ENCODE results near the gene ALKBH6.

ALKBH6 gene

DNA sequence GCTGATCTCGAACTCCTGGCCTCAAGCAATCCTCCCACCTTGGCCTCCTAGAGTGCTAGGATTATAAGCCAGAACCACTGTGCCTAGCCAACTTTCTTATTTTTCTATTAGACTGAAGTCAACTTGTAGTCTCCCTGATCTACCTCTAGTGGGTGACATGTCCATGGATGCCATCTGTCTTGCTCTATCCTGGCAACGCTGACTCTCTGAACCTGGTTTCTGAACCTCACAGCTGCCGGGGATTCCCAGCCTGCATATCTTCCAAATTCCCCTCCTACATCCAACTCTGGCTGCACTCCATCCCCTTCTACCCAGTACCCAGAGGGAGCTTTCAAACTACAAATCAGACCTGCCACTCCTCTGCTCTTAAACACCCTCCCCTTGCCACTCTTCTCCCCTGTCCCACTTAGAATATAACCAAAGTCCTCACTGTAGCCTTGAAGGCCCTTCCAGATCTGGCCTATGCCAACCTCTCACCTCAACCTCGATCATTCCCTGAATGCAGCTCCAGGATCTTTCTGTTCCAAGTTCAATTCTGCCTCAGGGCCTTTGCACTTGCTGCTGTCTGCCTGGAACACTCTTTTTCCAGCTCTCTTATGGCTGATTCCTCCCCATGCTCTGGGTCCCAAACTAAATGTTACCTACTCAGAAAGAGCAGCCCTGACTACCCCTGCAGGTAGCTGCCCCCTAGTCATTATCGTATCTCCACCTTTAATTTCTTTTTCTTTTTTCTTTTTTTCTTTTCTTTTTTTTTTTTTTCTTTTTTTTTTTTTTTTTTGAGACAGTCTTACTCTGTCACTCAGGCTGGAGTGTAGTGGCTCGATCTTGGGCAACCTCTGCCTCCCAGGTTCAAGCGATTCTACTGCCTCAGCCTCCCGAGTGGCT is 16.5 kb upstream of the ALKBH6 start:
- no peak for DNase-seq

DNA sequence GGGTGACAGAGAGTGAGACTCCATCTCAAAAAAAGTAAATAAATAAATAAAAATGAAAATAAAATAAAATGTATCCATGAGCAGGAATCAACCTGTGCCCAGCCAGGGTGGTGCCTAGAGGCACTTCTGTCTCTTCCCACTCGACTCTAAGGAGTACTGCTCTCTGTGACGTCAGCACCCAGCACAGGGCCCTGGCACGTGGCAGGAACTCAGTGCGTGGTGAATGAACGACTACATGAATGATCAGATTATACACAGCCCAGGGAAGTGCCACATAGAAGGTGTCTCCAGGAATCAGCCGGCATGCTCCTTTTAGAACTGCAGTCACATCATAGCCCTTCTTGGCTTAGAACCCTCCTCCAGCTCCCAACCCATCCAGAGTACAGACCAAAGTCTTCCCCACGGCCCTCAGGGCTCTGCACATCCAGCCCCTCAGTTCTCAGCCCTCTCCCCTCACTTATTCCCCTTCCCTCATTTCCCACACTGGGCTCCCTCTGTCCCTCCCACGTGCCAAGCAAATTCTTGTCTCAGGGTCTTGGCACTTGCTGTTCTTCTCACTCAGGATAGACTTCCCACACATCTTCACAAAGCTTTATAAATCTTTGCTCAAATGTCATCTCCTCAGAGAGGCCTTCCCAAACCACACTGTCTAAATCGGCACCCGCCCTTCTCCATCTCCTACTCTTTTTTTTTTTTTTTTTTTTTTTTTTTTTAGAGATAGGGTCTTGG is 14.5 kb upstream of the ALKBH6 start:
- no peak for DNase-seq

GRCh38 chr19:36027696-36028095 is 13.7 kb upstream of the ALKBH6 start:
- no peak for DNase-seq

DNA sequence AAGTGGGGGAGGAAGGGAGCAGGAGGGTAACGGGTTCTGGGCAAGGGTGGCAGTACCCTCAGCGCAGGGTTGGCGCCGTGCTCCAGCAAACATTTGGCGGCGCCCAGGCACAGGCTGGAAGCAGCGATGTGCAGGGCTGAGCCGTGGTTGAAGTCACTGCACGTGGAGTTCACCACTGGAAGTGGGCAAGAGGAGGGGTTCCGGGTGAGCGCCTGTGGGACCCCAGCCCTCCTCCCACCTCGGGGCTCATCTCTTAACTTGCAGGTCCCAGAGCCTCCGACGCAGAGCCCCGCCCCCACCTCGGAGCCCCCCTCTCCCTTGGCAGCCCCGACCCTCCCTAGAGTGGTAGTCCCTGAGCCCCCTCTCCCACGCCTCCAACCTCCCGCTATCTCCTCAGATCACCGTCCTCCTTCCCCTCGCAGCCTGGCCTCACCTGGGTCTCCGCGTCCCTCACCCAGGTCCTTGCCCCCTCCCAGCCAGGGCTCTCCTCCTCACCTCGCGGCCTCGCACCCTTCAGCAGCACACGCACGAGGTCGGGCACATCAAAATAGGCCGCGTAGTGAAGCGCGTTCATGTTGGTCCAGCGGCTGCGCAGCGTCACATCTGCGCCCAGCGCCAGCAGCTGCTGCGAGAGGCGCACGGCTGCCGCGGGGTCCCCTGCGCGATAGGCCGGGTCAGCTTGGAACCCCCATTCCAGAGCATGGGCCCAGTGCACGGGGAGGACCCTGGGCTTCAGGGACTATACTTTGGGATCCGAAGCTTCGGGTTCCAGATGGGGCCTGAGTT is 12.3 kb upstream of the ALKBH6 start:
- no peak for DNase-seq

DNA sequence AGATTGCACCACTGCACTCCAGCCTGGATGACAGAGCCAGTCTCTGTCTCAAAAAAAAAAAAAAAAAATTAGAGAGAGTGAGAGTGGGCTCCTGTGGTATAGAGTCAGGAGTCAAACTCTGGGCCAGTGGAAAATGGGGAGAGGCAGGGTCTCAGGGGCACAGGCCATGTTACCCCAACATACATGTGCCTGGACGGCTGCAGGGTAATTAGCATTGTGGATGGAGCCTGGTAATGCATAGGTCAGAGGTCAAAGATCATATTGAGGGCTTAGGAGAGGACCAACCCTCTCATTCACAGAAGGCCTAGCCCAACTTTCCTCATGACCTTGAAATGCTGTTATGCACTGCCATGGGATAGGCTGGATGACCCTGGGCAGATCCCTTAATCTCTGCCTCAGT is 11.5 kb upstream of the ALKBH6 start:
- DNase-seq: no peak

GRCh38 chr19:36023432-36023831 is 9.4 kb upstream of the ALKBH6 start:
- no peak for DNase-seq

DNA sequence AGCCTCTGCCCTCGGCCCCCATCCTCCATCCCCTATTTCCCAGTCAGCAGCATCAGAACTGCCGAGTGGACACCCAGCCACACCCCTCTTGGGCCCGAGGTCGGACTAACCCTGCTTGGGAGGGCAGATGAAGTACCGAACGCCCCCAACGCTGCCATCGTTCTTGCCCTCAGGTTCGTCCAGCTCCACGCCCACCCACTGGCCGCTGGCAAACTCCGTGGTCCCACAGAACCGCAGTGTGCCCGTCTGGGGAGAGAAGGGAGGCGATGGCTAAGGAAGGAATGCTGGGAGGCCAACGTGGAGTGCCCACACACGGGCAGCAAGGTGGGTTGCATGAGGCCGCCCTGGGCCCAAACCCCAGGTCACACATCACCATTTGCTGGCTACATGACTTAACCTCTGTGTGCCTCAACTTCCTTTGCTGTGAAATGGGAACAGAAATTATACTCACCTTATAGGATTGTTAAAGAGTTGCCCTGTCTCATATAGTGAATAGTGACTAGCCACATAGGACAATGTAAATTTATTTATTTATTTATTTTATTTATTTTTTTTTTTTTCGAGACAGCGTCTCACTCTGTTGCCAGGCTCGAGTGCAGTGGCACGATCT is 5.2 kb upstream of the ALKBH6 start:
- DNase-seq: no peak

DNA sequence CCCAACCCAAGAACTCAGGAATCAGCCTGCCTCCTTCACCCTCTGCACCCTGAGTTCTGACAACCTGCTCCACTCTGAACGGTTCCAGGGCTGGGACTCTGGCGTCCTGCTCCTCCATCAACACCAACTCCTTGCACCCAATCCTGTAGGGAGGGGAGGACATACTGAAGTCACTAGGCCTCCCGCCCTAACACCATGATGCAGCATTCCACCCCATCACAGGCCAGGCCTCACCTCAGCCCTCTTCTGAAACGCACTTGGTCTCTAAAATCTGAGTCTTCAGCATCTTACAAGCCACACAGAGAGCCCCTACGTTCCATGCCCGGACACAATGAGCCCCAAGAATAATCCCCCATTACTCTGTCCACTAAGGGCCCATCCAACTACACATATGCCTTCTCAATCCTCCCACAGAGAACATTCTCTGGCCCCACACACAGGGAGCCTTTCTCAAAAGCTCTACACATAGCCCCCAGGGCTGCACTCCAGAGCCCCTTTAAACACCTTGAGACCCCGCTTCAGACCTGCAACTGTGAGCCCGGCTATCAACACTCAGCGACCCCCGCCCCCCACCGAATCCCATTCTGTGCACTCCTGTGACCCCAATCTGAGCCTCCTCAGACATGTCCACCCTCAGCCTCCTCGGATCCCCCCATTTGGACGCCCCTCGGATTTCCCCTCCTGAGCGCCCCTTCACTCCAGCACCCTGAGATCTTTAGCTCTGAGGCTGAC is 567 bp downstream of the ALKBH6 start:
- DNase-seq: no peak

DNA sequence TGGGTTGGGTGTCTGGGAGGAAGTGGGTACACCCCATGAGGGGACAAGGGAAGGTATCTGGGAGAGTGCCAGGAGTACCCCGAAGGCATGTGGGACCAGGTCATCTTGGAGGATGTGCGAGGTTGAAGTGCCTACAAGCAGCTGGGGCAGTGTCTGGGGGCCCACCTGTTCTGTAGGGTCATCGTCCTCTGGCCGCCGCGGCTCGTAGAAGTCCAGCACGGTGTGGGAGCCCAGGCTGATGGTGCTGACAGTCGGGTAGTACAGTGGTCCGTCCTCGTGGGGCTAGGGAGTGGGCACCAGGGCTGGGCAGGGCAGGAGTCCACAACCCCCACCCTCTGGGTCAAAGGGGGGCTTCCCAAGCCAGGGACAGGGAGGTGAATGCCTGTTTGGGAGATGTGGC is 3.6 kb downstream of the ALKBH6 start:
- DNase-seq: no peak

- no peak for DNase-seq
Measured at GRCh38 chr19:36009633-36010379, 4.2 kb downstream of the ALKBH6 start.

DNA sequence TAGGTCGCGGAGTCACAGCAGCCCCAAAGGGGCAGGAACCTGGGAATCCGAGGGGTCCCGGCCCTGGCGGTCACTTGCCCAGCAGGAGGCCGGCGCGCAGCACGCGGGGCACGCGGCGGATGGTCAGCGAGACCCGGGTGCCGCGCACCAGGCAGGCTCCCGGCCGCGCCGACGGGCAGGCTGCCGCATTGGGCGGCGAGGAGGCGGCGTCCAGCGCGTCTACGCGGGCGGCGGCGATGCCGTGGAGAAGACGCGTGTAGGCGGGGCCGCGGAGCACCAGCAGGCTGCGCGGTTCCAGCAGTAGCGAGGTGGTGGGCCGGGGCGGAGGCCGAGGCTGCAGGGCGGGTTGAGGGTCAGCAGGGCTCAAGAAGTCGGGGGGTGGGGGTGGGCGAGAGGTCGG is 4.8 kb downstream of the ALKBH6 start:
- DNase-seq: no peak

GRCh38 chr19:36008336-36008978 is 5.6 kb downstream of the ALKBH6 start, which contains the start of gene SYNE4:
TSS of gene SYNE4 (minus strand) at chr19:36008813. CDS start at chr19:36008681, 132 bp downstream.
- no peak for DNase-seq

- DNase-seq: no peak
Measured at GRCh38 chr19:36006955-36007354, 7.1 kb downstream of the ALKBH6 start.

- no peak for DNase-seq
Measured at GRCh38 chr19:36003284-36003683, 10.7 kb downstream of the ALKBH6 start.

- DNase-seq: no peak
Measured at GRCh38 chr19:36001605-36002004, 12.4 kb downstream of the ALKBH6 start.

DNA sequence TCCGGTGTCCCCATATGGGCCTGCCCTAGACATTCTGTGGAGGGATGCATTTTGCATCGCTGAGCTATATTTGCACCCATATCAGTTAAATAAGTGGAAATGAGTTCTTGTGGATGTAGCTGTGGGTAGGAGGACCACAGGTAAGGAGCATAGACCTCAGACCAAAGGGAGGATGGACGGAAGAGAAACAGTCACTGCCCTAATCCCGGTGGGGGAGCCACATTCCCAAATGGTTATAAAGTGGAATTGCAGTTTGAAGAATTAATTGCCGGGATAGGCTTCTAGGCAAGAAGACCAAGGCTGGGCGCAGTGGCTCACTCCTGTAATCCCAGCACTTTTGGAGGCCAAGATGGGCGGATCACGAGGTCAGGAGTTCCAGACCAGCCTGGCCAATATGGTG is 17.2 kb downstream of the ALKBH6 start:
- no peak for DNase-seq

DNA sequence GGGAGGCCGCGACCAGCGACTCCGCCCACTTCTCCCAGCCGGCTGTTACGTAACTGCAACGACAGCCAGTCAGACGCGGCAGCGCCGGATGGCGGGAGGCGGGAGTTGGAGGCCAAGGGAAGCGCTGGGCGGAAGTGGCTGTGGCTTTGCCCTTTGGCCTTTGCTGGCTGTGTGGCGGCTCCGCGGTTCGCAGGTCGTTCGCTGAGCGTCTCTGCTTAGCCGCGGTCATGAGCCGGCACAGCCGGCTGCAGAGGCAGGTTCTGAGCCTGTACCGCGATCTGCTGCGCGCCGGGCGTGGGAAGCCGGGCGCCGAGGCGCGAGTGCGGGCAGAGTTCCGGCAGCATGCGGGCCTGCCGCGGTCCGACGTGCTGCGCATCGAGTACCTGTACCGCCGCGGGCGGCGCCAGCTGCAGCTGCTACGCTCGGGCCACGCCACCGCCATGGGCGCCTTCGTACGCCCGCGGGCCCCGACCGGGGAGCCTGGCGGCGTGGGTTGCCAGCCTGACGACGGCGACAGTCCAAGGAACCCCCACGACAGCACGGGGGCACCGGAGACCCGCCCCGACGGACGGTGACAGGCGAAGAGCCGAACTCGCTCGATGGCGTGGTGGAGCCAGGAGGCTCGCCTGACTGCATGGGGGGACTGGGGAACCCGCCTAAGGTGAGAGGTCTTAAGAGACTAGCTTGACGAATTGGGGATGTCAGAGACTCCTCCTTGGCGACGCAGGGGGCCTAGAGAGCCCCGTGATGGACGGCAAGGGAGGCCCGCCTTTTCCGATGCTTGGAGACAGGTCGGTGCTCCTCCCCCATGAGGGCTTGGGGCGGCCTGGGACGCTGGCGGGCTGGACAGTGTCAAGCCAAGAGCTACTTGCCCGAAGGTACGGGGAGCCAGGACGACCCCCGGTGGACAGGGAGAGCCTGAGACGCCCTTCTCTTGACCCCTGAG is 18.7 kb downstream of the ALKBH6 start, which contains the start of gene SDHAF1:
SDHAF1 (plus strand) TSS at position 141 of the 946 bp plus-strand sequence; CDS start at position 228, 87 bp downstream.
- DNase-seq: peak; percentile 86

DNA sequence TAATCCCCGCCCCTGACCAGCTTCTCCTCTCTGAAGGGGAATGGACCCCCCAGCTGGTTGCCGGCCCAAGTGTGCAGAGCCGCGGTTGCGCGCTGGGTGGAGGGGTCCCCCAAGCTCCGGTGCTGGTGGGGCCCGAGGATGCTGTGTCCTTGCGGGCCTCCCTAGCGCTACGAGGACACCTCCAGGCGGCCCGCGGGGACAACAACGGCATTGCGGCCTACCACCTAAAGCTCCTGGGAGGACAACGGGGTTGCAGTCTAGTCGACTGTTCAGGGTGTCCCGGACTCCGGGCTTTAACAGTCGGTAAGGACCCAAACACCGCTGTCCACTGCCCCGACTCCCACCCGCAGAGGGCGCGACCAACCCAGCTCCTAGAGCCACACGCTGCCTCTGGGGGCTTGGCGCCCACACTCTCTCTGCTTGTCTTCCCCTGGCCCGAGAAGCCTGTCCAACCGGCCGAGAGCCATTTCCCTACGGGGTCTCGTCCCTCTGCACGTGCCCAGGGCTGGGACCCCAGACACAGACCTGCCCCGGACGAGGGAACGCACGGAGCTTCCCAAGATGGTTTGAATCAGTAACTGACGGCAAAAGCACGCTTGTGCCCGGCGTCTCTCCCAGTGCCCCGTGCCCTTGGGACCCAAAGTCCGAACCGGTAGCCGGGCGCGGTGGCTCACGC is 20.0 kb downstream of the ALKBH6 start:
- no peak for DNase-seq

All from activated CD4-positive, alpha-beta T cell treated with anti-CD3 and anti-CD28 coated beads for 1 hour (primary cell).